ENCODE data around the gene PRG2.

PRG2 gene

GRCh38 chr11:57418131-57418530, 27.7 kb upstream of the PRG2 start:
- TF ChIP-seq FOXP2 (optimal IDR thresholded peaks at IDR 0.05; ENCODE audit: borderline replicate concordance, extremely low read depth, extremely low read length, insufficient read depth) (no peak), TAF1 (IDR thresholded peaks at IDR 0.05; ENCODE audit: borderline replicate concordance, insufficient read depth, low read length) (no peak), REST (IDR thresholded peaks at IDR 0.05; ENCODE audit: insufficient read depth in 1 of 2, low read depth in 2 of 2, low read length in 2 of 2) (no peak), POLR2AphosphoS5 (IDR thresholded peaks at IDR 0.05; ENCODE audit: low read depth, low read length) (no peak), SIN3A (IDR thresholded peaks at IDR 0.05; ENCODE audit: borderline replicate concordance, insufficient read depth, low read length) (no peak)

- TF ChIP-seq REST (IDR thresholded peaks at IDR 0.05; ENCODE audit: insufficient read depth in 1 of 2, low read depth in 2 of 2, low read length in 2 of 2) (no peak), SIN3A (IDR thresholded peaks at IDR 0.05; ENCODE audit: borderline replicate concordance, insufficient read depth, low read length) (no peak), FOXP2 (optimal IDR thresholded peaks at IDR 0.05; ENCODE audit: borderline replicate concordance, extremely low read depth, extremely low read length, insufficient read depth) (no peak), POLR2AphosphoS5 (IDR thresholded peaks at IDR 0.05; ENCODE audit: low read depth, low read length) (no peak)
Observed at GRCh38 chr11:57417056-57417455, 26.6 kb upstream of the PRG2 start.

GRCh38 chr11:57416436-57416835, 26.0 kb upstream of the PRG2 start:
- TF ChIP-seq REST (IDR thresholded peaks at IDR 0.05; ENCODE audit: insufficient read depth in 1 of 2, low read depth in 2 of 2, low read length in 2 of 2): no peak
- TF ChIP-seq SIN3A (IDR thresholded peaks at IDR 0.05; ENCODE audit: borderline replicate concordance, insufficient read depth, low read length): no peak
- TF ChIP-seq TAF1 (IDR thresholded peaks at IDR 0.05; ENCODE audit: borderline replicate concordance, insufficient read depth, low read length): no peak
- no peak for TF ChIP-seq POLR2AphosphoS5 (IDR thresholded peaks at IDR 0.05; ENCODE audit: low read depth, low read length)
- no peak for TF ChIP-seq FOXP2 (optimal IDR thresholded peaks at IDR 0.05; ENCODE audit: borderline replicate concordance, extremely low read depth, extremely low read length, insufficient read depth)

- TF ChIP-seq FOXP2 (optimal IDR thresholded peaks at IDR 0.05; ENCODE audit: borderline replicate concordance, extremely low read depth, extremely low read length, insufficient read depth) (no peak), SIN3A (IDR thresholded peaks at IDR 0.05; ENCODE audit: borderline replicate concordance, insufficient read depth, low read length) (no peak), REST (IDR thresholded peaks at IDR 0.05; ENCODE audit: insufficient read depth in 1 of 2, low read depth in 2 of 2, low read length in 2 of 2) (no peak), POLR2AphosphoS5 (IDR thresholded peaks at IDR 0.05; ENCODE audit: low read depth, low read length) (no peak), TAF1 (IDR thresholded peaks at IDR 0.05; ENCODE audit: borderline replicate concordance, insufficient read depth, low read length) (no peak)
Observed at GRCh38 chr11:57414612-57415212, 24.3 kb upstream of the PRG2 start.

- TF ChIP-seq POLR2AphosphoS5 (IDR thresholded peaks at IDR 0.05; ENCODE audit: low read depth, low read length) (no peak), FOXP2 (optimal IDR thresholded peaks at IDR 0.05; ENCODE audit: borderline replicate concordance, extremely low read depth, extremely low read length, insufficient read depth) (no peak), SIN3A (IDR thresholded peaks at IDR 0.05; ENCODE audit: borderline replicate concordance, insufficient read depth, low read length) (no peak), TAF1 (IDR thresholded peaks at IDR 0.05; ENCODE audit: borderline replicate concordance, insufficient read depth, low read length) (no peak), REST (IDR thresholded peaks at IDR 0.05; ENCODE audit: insufficient read depth in 1 of 2, low read depth in 2 of 2, low read length in 2 of 2) (no peak)
Observed at GRCh38 chr11:57413681-57414080, 23.2 kb upstream of the PRG2 start.
